A673 (cell line): ENCODE results near the gene GRM1. TPM values are rescaled to one million over a fixed set of nuclear protein-coding genes. Genes with fewer than 3 reads are reported as not detected.

Experiments
- BruUV-seq: library from RNA; stranded (reverse); fragments of 400-500 nt; replicated peaks from 2 replicates; lab custom pipeline; 2021; lab: Mats Ljungman, UMichigan
- CTCF ChIA-PET: fragments of 300-600 bp; sonication (Branson Sonifier 250); formaldehyde crosslinking; loops from one replicate; lab custom pipeline; 2022; ENCODE audit warnings: antibody characterized with exemption; lab: Charles Lee
- POLR2A ChIA-PET: fragments of 300-600 bp; sonication (Branson Sonifier 250); formaldehyde crosslinking; loops from one replicate; lab custom pipeline; 2022; ENCODE audit warnings: antibody characterized with exemption; ENCODE audit not compliant: low non-redundant PET; lab: Charles Lee
- DNase-seq: peaks from one replicate; pipeline ENCODE4 v3.0.0-alpha.2; 2015; ENCODE audit warnings: low spot score
- H3K27ac ChIP-seq: fragments of 200-600 bp; sonication (generic); 2 replicates; pipeline ENCODE4 v1.5.1; 2016; ENCODE audit warnings: mixed run types, low read depth, mild to moderate bottlenecking, mixed read lengths, antibody characterized with exemption, low read length; ENCODE audit not compliant: poor library complexity, severe bottlenecking
- H3K27me3 ChIP-seq: fragments of 200-600 bp; sonication (generic); replicated peaks from 2 replicates; pipeline ENCODE4 v1.6.1; 2017; ENCODE audit warnings: mixed run types, low read depth, mild to moderate bottlenecking, mixed read lengths, antibody characterized with exemption, low read length; ENCODE audit not compliant: insufficient read depth, poor library complexity
- H3K36me3 ChIP-seq: fragments of 200-600 bp; sonication (generic); 2 replicates; pipeline ENCODE4 v1.6.1; 2016; ENCODE audit warnings: mixed run types, mild to moderate bottlenecking, mixed read lengths, antibody characterized with exemption, low read length; ENCODE audit not compliant: insufficient read depth, poor library complexity, severe bottlenecking
- H3K4me1 ChIP-seq: fragments of 200-600 bp; sonication (generic); 2 replicates; pipeline ENCODE4 v1.6.1; 2017; ENCODE audit warnings: mixed run types, mild to moderate bottlenecking, mixed read lengths, antibody characterized with exemption, low read length; ENCODE audit not compliant: insufficient read depth, poor library complexity, severe bottlenecking
- H3K4me3 ChIP-seq: fragments of 200-600 bp; sonication (generic); 2 replicates; pipeline ENCODE4 v1.5.1; 2016; ENCODE audit warnings: low read depth, mixed run types, mild to moderate bottlenecking, mixed read lengths, low read length; ENCODE audit not compliant: poor library complexity, severe bottlenecking
- H3K9me3 ChIP-seq: fragments of 200-600 bp; sonication (generic); 2 replicates; pipeline ENCODE4 v1.6.1; 2016; ENCODE audit warnings: mixed run types, low read depth, mild to moderate bottlenecking, mixed read lengths, antibody characterized with exemption, low read length; ENCODE audit not compliant: poor library complexity, severe bottlenecking
- EZH2 ChIP-seq: fragments of 200-600 bp; sonication (generic); IDR thresholded peaks from 2 replicates; pipeline ENCODE4 v1.6.1; 2017; ENCODE audit warnings: borderline replicate concordance, low read depth, mild to moderate bottlenecking, mixed read lengths, antibody characterized with exemption, low read length; ENCODE audit not compliant: poor library complexity, severe bottlenecking
- intact Hi-C: fragments of 100-400 bp; cut with micrococcal nuclease; formaldehyde crosslinking; loops from one replicate; pipeline ENCODE4 v1.10.0; 2022; ENCODE audit not compliant: unreplicated experiment
- total RNA-seq: library from RNA; stranded (reverse); gene quantifications from 2 replicates; pipeline ENCODE4 v1.2.3, GENCODE V29; 2021
- TF ChIP-seq, protein P1 (sequence below): fragments of 300-800, 200-600 bp; sonication (generic); conservative IDR thresholded peaks from 2 replicates; pipeline ENCODE4 v1.5.1; 2017; ENCODE audit warnings: low read depth, mild to moderate bottlenecking, antibody characterized with exemption, low read length, moderate library complexity, mixed read lengths

The GRM1 gene
- total RNA-seq, 1 experiment from 2014 or later, result 0.11 TPM

DNA sequence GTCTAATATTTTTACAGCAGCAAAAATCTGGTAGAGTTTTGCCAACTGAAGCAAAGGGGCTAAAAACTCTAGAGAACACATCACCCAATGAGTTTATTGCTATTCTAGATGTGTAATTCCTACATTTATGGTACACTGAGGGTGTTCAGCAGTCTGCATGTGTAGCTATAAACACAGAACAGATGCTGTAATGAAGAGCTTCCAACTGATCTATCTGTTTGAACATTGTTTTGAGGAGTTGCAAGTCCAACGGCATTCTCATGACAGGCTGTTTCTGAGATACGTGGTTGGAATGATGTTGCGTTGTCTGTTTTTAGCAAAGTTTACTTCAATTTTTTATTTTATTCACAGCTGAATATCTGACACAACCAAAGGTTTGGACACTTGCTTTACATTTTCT lies 373.6 kb downstream of the GRM1 start:
- Histone ChIP-seq H3K27ac (no peak overlapping the region), H3K36me3 (no peaks in the 10 kb centered on the region), H3K4me1 (no peaks in the 10 kb centered on the region), H3K4me3 (no peak overlapping the region), H3K27me3 (no peaks in the 10 kb centered on the region), H3K9me3 (no peaks in the 10 kb centered on the region)
- BruUV-seq, result no TSS peak
- ChIA-PET CTCF (no interaction called here), POLR2A (no interaction called here)
- no peak for TF ChIP-seq EZH2
- no peak for DNase-seq
- intact Hi-C loops, result no loop called here

DNA sequence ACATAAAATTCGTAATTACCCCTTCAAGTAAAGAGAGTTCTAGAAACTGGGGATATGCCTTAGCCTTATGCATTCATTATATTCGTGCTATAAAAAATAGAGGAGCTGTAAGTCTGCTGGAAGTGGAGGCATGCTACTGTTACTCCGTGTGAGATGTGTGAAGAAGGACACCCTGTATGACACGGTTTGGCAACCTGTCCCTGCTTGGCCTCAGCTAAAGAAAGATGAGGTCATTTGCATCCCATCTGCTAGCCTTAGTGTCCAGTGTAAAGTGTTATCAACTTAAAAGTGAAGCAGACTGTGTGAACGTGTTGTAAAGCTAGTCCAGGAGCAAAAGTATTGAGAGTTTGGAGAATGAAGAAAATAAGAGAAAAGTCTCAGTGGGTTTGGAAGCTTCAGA lies 379.7 kb downstream of the GRM1 start:
- POLR2A ChIA-PET, result no interaction called here
- H3K9me3 ChIP-seq, result no peaks in the 10 kb centered on the region
- intact Hi-C loops, result no loop called here
- CTCF ChIA-PET, result no interaction called here
- BruUV-seq, result no TSS peak
- no peaks in the 10 kb centered on the region for H3K36me3 ChIP-seq
- TF ChIP-seq, protein P1, sequence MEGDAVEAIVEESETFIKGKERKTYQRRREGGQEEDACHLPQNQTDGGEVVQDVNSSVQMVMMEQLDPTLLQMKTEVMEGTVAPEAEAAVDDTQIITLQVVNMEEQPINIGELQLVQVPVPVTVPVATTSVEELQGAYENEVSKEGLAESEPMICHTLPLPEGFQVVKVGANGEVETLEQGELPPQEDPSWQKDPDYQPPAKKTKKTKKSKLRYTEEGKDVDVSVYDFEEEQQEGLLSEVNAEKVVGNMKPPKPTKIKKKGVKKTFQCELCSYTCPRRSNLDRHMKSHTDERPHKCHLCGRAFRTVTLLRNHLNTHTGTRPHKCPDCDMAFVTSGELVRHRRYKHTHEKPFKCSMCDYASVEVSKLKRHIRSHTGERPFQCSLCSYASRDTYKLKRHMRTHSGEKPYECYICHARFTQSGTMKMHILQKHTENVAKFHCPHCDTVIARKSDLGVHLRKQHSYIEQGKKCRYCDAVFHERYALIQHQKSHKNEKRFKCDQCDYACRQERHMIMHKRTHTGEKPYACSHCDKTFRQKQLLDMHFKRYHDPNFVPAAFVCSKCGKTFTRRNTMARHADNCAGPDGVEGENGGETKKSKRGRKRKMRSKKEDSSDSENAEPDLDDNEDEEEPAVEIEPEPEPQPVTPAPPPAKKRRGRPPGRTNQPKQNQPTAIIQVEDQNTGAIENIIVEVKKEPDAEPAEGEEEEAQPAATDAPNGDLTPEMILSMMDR, result no peak
- no peak overlapping the region for H3K4me3 ChIP-seq
- DNase-seq, result no peak
- H3K27me3 ChIP-seq, result no peaks in the 10 kb centered on the region
- H3K4me1 ChIP-seq, result no peaks in the 10 kb centered on the region
- H3K27ac ChIP-seq, result no peak overlapping the region

DNA sequence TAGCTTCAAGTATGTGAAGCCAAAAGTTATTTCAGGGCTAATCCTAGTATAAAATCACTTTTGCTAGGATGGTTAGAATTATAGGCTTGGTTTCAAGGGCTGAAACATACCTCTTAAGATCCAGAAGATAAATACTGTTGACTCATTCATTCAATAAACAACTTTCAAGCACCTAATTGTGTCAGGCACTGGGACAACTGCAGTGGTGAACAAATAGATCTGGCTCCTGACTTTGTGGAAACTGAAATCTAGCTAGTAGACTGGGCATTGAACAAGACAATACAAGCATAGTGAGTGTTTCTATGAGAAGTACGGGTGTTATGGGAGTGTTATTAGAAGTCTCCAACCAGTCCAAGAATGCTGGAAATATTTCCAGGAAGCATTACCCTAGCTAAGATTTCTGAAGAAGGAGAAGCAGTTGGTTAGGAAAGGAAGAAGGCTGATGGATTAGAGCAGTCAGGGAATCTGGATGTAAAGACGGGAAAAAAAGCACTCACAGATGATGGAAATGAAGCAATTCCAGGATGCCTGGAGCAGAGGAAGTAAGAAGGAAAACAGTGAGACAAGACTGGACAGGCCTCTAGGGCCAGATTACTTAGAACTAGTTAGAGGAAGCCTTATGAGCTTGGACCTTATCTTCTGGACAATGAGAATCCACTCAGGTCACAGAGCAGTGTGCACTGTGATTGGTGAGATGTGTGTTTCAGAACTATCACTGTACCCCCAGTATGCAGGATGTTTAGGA lies 382.2 kb downstream of the GRM1 start:
- H3K9me3 ChIP-seq, result no peaks in the 10 kb centered on the region
- no peak for DNase-seq
- BruUV-seq, result no TSS peak
- no peaks in the 10 kb centered on the region for H3K27me3 ChIP-seq
- no peak overlapping the region for H3K27ac ChIP-seq
- ChIA-PET CTCF (no interaction called here), POLR2A (no interaction called here)
- H3K4me3 ChIP-seq, result no peak overlapping the region
- no peaks in the 10 kb centered on the region for H3K36me3 ChIP-seq
- intact Hi-C loops, result no loop called here
- no peak for TF ChIP-seq EZH2
- TF ChIP-seq, protein P1, result no peak
- H3K4me1 ChIP-seq, result no peaks in the 10 kb centered on the region

DNA sequence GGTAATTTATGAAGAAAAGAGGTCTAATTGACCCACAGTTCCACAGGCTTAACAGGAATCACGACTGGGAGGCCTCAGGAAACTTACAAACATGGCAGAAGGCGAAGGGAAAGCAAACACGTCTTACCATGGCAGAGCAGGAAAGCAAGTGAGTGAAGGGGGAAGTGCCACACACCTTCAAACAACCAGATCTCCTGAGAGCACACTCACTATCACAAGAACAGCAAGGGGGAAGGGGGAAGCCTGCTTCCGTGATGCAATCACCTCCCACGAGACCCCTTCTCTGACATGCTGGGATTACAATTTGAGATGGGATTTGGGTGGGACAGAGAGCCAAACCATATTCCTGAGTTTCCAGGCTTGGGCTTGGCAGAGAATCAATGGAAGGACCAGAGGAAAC lies 390.7 kb downstream of the GRM1 start:
- BruUV-seq, result no TSS peak
- DNase-seq, result peak; percentile 1
- ChIA-PET CTCF (no interaction called here), POLR2A (no interaction called here)
- Histone ChIP-seq H3K36me3 (no peaks in the 10 kb centered on the region), H3K9me3 (no peaks in the 10 kb centered on the region), H3K27me3 (no peaks in the 10 kb centered on the region), H3K4me3 (no peak overlapping the region), H3K4me1 (peaks cover 4% of the 10 kb centered on the region), H3K27ac (no peak overlapping the region)
- TF ChIP-seq, protein P1, result no peak
- TF ChIP-seq EZH2, result no peak
- intact Hi-C loops, result no loop called here
